Mesothelial cell of epicardium (in vitro differentiated cells): ENCODE measurements around the gene KLRK1. TPM values are rescaled to one million over a fixed set of nuclear protein-coding genes. Genes with fewer than 3 reads are reported as not detected.
"Not testable (repeated sequence)": the region's sequence is repeated elsewhere in the genome, so short reads cannot be mapped to it uniquely, and the experiment has no call there.

Source experiments
- DNase-seq, 2 experiments: peaks; one replicate each; pipeline ENCODE4 v3.0.0; 2021; ENCODE audit warnings: low spot score in 2 of 2; ENCODE audit not compliant: unreplicated experiment in 2 of 2
- H3K27ac Mint-ChIP-seq: 2 replicates; pipeline ENCODE4 v1.8.0; 2021; ENCODE audit warnings: mixed read lengths
- H3K27me3 Mint-ChIP-seq: 2 replicates; pipeline ENCODE4 v1.8.0; 2021; ENCODE audit warnings: low read depth, mixed read lengths
- H3K36me3 Mint-ChIP-seq: 2 replicates; pipeline ENCODE4 v1.8.0; 2021; ENCODE audit warnings: mixed read lengths
- H3K4me1 Mint-ChIP-seq: 2 replicates; pipeline ENCODE4 v1.8.0; 2021; ENCODE audit warnings: mixed read lengths
- H3K4me3 Mint-ChIP-seq: 2 replicates; pipeline ENCODE4 v1.8.0; 2021; ENCODE audit warnings: mild to moderate bottlenecking, moderate library complexity, mixed read lengths
- H3K9me3 Mint-ChIP-seq: 2 replicates; pipeline ENCODE4 v1.8.0; 2021; ENCODE audit warnings: mixed read lengths
- total RNA-seq: library from RNA; stranded (reverse); gene quantifications from 3 replicates; pipeline ENCODE4 v1.2.1, GENCODE V29; 2021
- TF ChIP-seq, protein P1 (sequence below): fragments of 200-600 bp; sonication (generic); IDR thresholded peaks from one replicate; pipeline ENCODE4 v1.5.0; 2021; ENCODE audit warnings: antibody characterized with exemption; ENCODE audit not compliant: unreplicated experiment

KLRK1 gene
- total RNA-seq, 1 donor from 2014 or later, result not detected

- TF ChIP-seq, protein P1, sequence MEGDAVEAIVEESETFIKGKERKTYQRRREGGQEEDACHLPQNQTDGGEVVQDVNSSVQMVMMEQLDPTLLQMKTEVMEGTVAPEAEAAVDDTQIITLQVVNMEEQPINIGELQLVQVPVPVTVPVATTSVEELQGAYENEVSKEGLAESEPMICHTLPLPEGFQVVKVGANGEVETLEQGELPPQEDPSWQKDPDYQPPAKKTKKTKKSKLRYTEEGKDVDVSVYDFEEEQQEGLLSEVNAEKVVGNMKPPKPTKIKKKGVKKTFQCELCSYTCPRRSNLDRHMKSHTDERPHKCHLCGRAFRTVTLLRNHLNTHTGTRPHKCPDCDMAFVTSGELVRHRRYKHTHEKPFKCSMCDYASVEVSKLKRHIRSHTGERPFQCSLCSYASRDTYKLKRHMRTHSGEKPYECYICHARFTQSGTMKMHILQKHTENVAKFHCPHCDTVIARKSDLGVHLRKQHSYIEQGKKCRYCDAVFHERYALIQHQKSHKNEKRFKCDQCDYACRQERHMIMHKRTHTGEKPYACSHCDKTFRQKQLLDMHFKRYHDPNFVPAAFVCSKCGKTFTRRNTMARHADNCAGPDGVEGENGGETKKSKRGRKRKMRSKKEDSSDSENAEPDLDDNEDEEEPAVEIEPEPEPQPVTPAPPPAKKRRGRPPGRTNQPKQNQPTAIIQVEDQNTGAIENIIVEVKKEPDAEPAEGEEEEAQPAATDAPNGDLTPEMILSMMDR, result no peak
- H3K27ac Mint-ChIP-seq, result no peak overlapping the region
- DNase-seq, result no peak
- H3K9me3 Mint-ChIP-seq, result peaks cover 5% of the 10 kb centered on the region
- peaks cover 19% of the 10 kb centered on the region for H3K4me1 Mint-ChIP-seq
- no peak overlapping the region for H3K4me3 Mint-ChIP-seq
- no peaks in the 10 kb centered on the region for H3K27me3 Mint-ChIP-seq
- H3K36me3 Mint-ChIP-seq, result peaks cover 4% of the 10 kb centered on the region
Measured at GRCh38 chr12:10397296-10397695, 7.5 kb upstream of the KLRK1 start.

- H3K4me1 Mint-ChIP-seq, result peaks cover 19% of the 10 kb centered on the region
- not testable (repeated sequence) for H3K27me3 Mint-ChIP-seq, DNase-seq, H3K36me3 Mint-ChIP-seq, H3K9me3 Mint-ChIP-seq, H3K27ac Mint-ChIP-seq, H3K4me3 Mint-ChIP-seq
Measured at GRCh38 chr12:10396176-10396575, 6.3 kb upstream of the KLRK1 start.

GRCh38 chr12:10395390-10395998, 5.7 kb upstream of the KLRK1 start:
- peak overlapping the region; percentile 95 for H3K27ac Mint-ChIP-seq
- H3K4me1 Mint-ChIP-seq, result peaks cover 19% of the 10 kb centered on the region
- no peak for DNase-seq
- no peaks in the 10 kb centered on the region for H3K27me3 Mint-ChIP-seq
- TF ChIP-seq, protein P1, result no peak
- peaks cover 4% of the 10 kb centered on the region for H3K36me3 Mint-ChIP-seq
- peaks cover 5% of the 10 kb centered on the region for H3K9me3 Mint-ChIP-seq
- no peak overlapping the region for H3K4me3 Mint-ChIP-seq

DNA sequence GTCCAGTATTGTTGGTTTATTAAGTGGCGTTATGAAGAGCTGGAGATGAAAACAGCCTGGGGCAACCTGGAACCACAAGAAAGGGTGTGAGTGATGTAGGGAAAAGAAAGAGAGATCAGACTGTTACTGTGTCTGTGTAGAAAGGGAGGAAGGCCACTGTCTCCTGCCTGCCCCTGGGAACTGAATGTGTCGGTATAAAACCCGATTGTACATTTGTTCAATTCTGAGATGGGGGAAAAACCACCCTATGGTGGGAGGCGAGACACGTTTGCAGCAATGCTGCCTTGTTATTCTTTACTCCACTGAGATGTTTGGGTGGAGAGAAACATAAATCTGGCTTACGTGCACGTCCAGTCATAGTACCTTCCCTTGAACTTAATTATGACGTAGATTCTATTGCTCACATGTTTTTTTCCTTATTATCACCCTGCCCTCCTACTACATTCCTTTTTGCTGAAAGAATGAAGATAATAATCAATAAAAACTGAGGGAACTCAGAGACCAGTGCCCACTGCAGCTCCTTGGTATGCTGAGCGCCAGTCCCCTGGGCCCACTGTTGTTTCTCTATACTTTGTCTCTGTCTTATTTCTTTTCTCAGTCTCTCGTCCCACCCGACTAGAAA, 4.8 kb upstream of the KLRK1 start:
- not testable (repeated sequence) for H3K36me3 Mint-ChIP-seq, H3K9me3 Mint-ChIP-seq, H3K4me3 Mint-ChIP-seq, H3K27me3 Mint-ChIP-seq, DNase-seq
- Mint-ChIP-seq H3K27ac (peak overlapping the region; percentile 95), H3K4me1 (peaks cover 19% of the 10 kb centered on the region)

GRCh38 chr12:10393291-10393690, 3.5 kb upstream of the KLRK1 start:
- DNase-seq, result no peak
- Mint-ChIP-seq H3K4me3 (no peak overlapping the region), H3K4me1 (peaks cover 19% of the 10 kb centered on the region), H3K27me3 (no peaks in the 10 kb centered on the region), H3K36me3 (no peaks in the 10 kb centered on the region), H3K9me3 (no peaks in the 10 kb centered on the region), H3K27ac (no peak overlapping the region)
- TF ChIP-seq, protein P1, result no peak

DNA sequence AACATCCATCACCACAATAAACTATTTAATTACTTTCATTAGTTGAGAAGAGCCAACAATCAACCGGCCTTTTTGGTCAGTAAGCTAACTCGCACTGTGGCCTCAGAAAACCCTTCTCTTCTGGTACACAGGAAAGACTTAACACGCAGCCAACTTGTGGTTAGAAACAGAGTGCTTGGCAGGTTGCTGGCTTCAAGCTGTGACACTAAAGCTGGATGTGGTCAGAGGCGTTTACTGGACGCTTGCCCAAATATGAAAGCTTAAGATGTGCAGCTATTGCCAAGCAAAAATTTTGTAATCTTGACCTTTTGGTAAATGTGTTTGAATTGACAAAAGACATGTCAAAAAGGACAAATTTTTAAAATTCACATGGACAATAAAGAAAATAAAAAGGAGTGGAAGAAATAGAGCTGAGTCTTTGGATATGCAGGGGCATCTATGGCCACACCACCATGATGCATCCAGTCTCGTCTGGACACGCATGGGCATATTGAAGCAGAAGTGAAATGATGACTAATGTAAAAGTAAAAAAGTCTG, 2.6 kb upstream of the KLRK1 start:
- Mint-ChIP-seq H3K4me3 (no peak overlapping the region), H3K4me1 (peaks cover 19% of the 10 kb centered on the region), H3K27me3 (no peaks in the 10 kb centered on the region), H3K36me3 (no peaks in the 10 kb centered on the region), H3K9me3 (no peaks in the 10 kb centered on the region), H3K27ac (no peak overlapping the region)
- DNase-seq, result no peak
- TF ChIP-seq, protein P1, result no peak

GRCh38 chr12:10390991-10391390, 1.1 kb upstream of the KLRK1 start:
- not testable (repeated sequence) for H3K4me3 Mint-ChIP-seq, H3K36me3 Mint-ChIP-seq, DNase-seq, H3K27me3 Mint-ChIP-seq, H3K9me3 Mint-ChIP-seq, H3K27ac Mint-ChIP-seq
- peaks cover 19% of the 10 kb centered on the region for H3K4me1 Mint-ChIP-seq
